ENCODE results near the gene HMCES.

GRCh38 chr3:129246636-129247035 is 32.0 kb upstream of the HMCES start:
- no peak for TF ChIP-seq CTCF (IDR thresholded peaks at IDR 0.05)
- TF ChIP-seq POLR2AphosphoS5 (IDR thresholded peaks at IDR 0.05) = no peak

All from gastroesophageal sphincter (tissue), 3 donors.